Transverse colon (tissue), 4 donors: ENCODE measurements around the gene ZBTB8B.

ENCODE experiments used
- EP300 ChIP-seq: sonication (generic); formaldehyde crosslinking; IDR thresholded peaks from one replicate; pipeline ENCODE4 v1.6.1; 2017; ENCODE audit warnings: antibody characterized with exemption, low read depth
- POLR2AphosphoS5 ChIP-seq, 3 donors: sonication (generic); formaldehyde crosslinking; IDR thresholded peaks; one replicate each; pipeline ENCODE4 v1.6.1; 2016; ENCODE audit warnings: antibody characterized with exemption in 3 of 3
- TF ChIP-seq, protein P1 (sequence below), 5 experiments: fragments of 200-600 bp in 3 of 5; fragments of 450-650 bp in 2 of 5; sonication (generic) in 3 of 5; IDR thresholded peaks; 1 replicate in 2 of 5; 2 replicates in 3 of 5; pipeline ENCODE4 v1.5.1; 2016 to 2017; ENCODE audit warnings: antibody characterized with exemption in 5 of 5, inconsistent platforms in 3 of 5, mild to moderate bottlenecking in 2 of 5, moderate library complexity in 1 of 5

DNA sequence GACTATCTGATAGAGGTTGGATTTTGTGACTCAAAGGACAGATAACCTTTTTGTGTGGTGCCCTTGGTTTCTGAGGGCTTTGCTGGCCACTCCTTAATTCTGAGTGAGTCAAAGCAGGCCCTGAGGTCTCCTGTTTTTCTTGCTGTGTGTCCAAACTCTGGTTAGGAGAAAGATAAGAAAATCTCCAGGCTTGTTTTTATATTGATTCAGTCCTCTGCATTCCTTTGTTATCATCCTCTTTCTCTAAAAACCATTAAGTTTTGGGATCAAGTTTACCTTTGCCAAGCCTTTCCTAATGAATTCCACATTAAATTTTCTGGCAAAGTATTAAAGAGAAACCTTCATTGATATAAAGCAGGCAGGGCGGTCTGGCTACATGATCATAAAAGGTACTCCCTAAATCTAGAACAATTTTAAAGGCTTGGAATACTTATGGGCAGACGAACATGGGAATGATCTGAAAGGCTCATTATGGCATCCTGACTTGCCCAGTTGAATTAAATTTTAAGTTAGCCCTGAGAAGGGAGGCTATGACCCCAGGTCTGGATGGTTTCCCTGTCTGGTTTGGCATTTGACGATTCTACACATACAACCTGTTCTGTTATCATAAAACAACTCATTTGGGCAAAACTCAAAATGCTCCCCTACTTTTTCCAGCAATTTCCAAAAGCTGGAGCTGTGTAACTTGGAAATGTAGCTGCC lies 20.8 kb downstream of the ZBTB8B start:
- TF ChIP-seq, protein P1, sequence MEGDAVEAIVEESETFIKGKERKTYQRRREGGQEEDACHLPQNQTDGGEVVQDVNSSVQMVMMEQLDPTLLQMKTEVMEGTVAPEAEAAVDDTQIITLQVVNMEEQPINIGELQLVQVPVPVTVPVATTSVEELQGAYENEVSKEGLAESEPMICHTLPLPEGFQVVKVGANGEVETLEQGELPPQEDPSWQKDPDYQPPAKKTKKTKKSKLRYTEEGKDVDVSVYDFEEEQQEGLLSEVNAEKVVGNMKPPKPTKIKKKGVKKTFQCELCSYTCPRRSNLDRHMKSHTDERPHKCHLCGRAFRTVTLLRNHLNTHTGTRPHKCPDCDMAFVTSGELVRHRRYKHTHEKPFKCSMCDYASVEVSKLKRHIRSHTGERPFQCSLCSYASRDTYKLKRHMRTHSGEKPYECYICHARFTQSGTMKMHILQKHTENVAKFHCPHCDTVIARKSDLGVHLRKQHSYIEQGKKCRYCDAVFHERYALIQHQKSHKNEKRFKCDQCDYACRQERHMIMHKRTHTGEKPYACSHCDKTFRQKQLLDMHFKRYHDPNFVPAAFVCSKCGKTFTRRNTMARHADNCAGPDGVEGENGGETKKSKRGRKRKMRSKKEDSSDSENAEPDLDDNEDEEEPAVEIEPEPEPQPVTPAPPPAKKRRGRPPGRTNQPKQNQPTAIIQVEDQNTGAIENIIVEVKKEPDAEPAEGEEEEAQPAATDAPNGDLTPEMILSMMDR (IDR thresholded peaks at IDR 0.05), result no peak
- TF ChIP-seq EP300 (no peak), POLR2AphosphoS5 (IDR thresholded peaks at IDR 0.05) (no peak)
